B cell (primary cell): Measurements from ENCODE around the gene LENG1. TPM values are rescaled to one million over a fixed set of nuclear protein-coding genes. Genes with fewer than 3 reads are reported as not detected.

Experiments used
- ATAC-seq: fragments of 200-7000 bp; cut with Tn5 transposase; one replicate; pipeline ENCODE4 v1.10.0; 2021; ENCODE audit warnings: low read depth, mild to moderate bottlenecking, moderate number of reproducible peaks, moderate library complexity
- CTCF ChIA-PET: fragments of 350-600 bp; sonication (Branson Sonifier 250); formaldehyde crosslinking; loops from one replicate; lab custom pipeline; 2021; ENCODE audit warnings: antibody characterized with exemption, inconsistent platforms; lab: Charles Lee
- POLR2A ChIA-PET: fragments of 350-600 bp; sonication (Branson Sonifier 250); formaldehyde crosslinking; loops from one replicate; lab custom pipeline; 2021; ENCODE audit warnings: antibody characterized with exemption; lab: Charles Lee
- DNase-seq: peaks from one replicate; pipeline ENCODE4 v3.0.0; 2013
- H2AFZ ChIP-seq: 2 replicates; pipeline ENCODE4 v1.6.1; 2012; ENCODE audit warnings: mild to moderate bottlenecking, low read depth, low read length; ENCODE audit not compliant: insufficient read depth, poor library complexity, severe bottlenecking
- H3K27ac ChIP-seq, 2 donors: 1 replicate in 1 of 2; 2 replicates in 1 of 2; pipeline ENCODE4 v1.5.1; 2012 to 2013; ENCODE audit warnings: low read length in 2 of 2, mild to moderate bottlenecking in 2 of 2, moderate library complexity in 1 of 2
- H3K27me3 ChIP-seq, 4 experiments: fragments of 200-600 bp in 1 of 4; sonication (generic) in 1 of 4; replicated peaks in 1 of 4; 1 replicate in 2 of 4; 2 replicates in 2 of 4; pipeline versions ENCODE4 v1.6.1 to v1.7.0; 2013 to 2016; ENCODE audit warnings: low read length in 3 of 4, mild to moderate bottlenecking in 2 of 4, mixed read lengths in 1 of 4, moderate library complexity in 1 of 4; ENCODE audit not compliant: insufficient read depth in 4 of 4, control insufficient read depth in 3 of 4; ENCODE audit errors: control extremely low read depth in 1 of 4
- H3K36me3 ChIP-seq, 2 experiments: replicated peaks in 1 of 2; 1 replicate in 1 of 2; 2 replicates in 1 of 2; pipeline versions ENCODE4 v1.6.1 to v1.7.1; 2013; ENCODE audit warnings: low read length in 1 of 2; ENCODE audit not compliant: insufficient read depth in 2 of 2, control insufficient read depth in 1 of 2; ENCODE audit errors: control extremely low read depth in 1 of 2, extremely low read depth in 1 of 2
- H3K4me1 ChIP-seq, 2 donors: fragments of 200-600 bp in 1 of 2; sonication (generic) in 1 of 2; 1 replicate in 1 of 2; 2 replicates in 1 of 2; pipeline versions ENCODE4 v1.5.1 to v1.6.1; 2013 to 2017; ENCODE audit warnings: low read length in 2 of 2; ENCODE audit not compliant: control insufficient read depth in 2 of 2, insufficient read depth in 2 of 2
- H3K4me2 ChIP-seq: replicated peaks from 2 replicates; pipeline ENCODE3; 2012; ENCODE audit warnings: mild to moderate bottlenecking, low read depth, low read length; ENCODE audit not compliant: poor library complexity, severe bottlenecking
- H3K4me3 ChIP-seq, 5 experiments: fragments of 200-600 bp in 1 of 5; sonication (generic) in 1 of 5; 1 replicate in 3 of 5; 2 replicates in 2 of 5; pipeline versions ENCODE4 v1.5.1 to v1.7.0; 2011 to 2016; ENCODE audit warnings: low read length in 4 of 5, mild to moderate bottlenecking in 4 of 5, low read depth in 2 of 5, control low read depth in 1 of 5, moderate library complexity in 1 of 5; ENCODE audit not compliant: insufficient read depth in 1 of 5; ENCODE audit errors: control extremely low read depth in 1 of 5, extremely low read depth in 1 of 5
- H3K79me2 ChIP-seq: fragments of 200-600 bp; sonication (generic); one replicate; pipeline ENCODE4 v1.6.0; 2016; ENCODE audit warnings: low read length; ENCODE audit not compliant: control insufficient read depth, insufficient read depth
- H3K9ac ChIP-seq: fragments of 200-600 bp; sonication (generic); 2 replicates; pipeline ENCODE4 v1.6.1; 2017; ENCODE audit warnings: mild to moderate bottlenecking, low read length, moderate library complexity
- H3K9me3 ChIP-seq, 3 donors: one replicate each; pipeline versions ENCODE4 v1.6.1 to v1.7.1; 2013; ENCODE audit warnings: low read length in 2 of 3; ENCODE audit not compliant: control insufficient read depth in 2 of 3, insufficient read depth in 1 of 3; ENCODE audit errors: control extremely low read depth in 1 of 3
- H4K20me1 ChIP-seq: 2 replicates; pipeline ENCODE4 v1.6.0; 2012; ENCODE audit warnings: mild to moderate bottlenecking, low read length; ENCODE audit not compliant: insufficient read depth, control insufficient read depth, poor library complexity, severe bottlenecking
- H3K27ac Mint-ChIP-seq: one replicate; pipeline ENCODE4 v1.8.0; 2021; ENCODE audit warnings: mixed read lengths
- H3K27me3 Mint-ChIP-seq: one replicate; pipeline ENCODE4 v1.8.0; 2021; ENCODE audit warnings: mixed read lengths
- H3K4me1 Mint-ChIP-seq: one replicate; pipeline ENCODE4 v1.8.0; 2021; ENCODE audit warnings: mixed read lengths
- H3K4me3 Mint-ChIP-seq: one replicate; pipeline ENCODE4 v1.8.0; 2021; ENCODE audit warnings: mixed read lengths
- H3K9me3 Mint-ChIP-seq: one replicate; pipeline ENCODE4 v1.8.0; 2022; ENCODE audit warnings: mixed read lengths; ENCODE audit not compliant: insufficient read depth
- CTCF ChIP-seq: fragments of 200-600 bp; IDR thresholded peaks from one replicate; pipeline ENCODE4 v1.8.0; 2022; ENCODE audit warnings: antibody characterized with exemption, mild to moderate bottlenecking
- EZH2 ChIP-seq: IDR thresholded peaks from 2 replicates; pipeline ENCODE4 v1.6.1; 2012; ENCODE audit warnings: borderline replicate concordance, low read depth, mild to moderate bottlenecking, moderate library complexity, low read length; ENCODE audit not compliant: insufficient read depth, poor library complexity, severe bottlenecking
- WGBS: methylation state at CpG from one replicate; pipeline ENCODE4 v1.1.5; 2013; ENCODE audit warnings: missing lambda C conversion rate; ENCODE audit not compliant: insufficient coverage; 5-methylcytosine and 5-hydroxymethylcytosine counted together
- intact Hi-C: fragments of 100-400 bp; cut with micrococcal nuclease; formaldehyde crosslinking; loops from one replicate; pipeline ENCODE4 v1.10.0; 2022
- polyA plus RNA-seq: library from polyadenylated mRNA; depleted of rRNA; stranded (reverse); fragments of >200 nt; gene quantifications from 2 replicates; pipeline ENCODE4 v1.2.3, GENCODE V29; 2012
- total RNA-seq, 2 donors: library from RNA; stranded (reverse); fragments of 120-200 nt in 1 of 2; gene quantifications; 1 replicate in 1 of 2; 2 replicates in 1 of 2; pipeline versions ENCODE4 v1.2.3 to v1.2.4, GENCODE V29; 2013 to 2022

LENG1 gene
- total and polyA plus RNA-seq, 2 donors (not counting 1 experiment from before 2014, with no cell fraction given), result 9.2 to 16.5 TPM

GRCh38 chr19:54114340-54115108, 45.0 kb downstream of the LENG1 start:
- 2% methylated on average over 28 of the region's 28 CpGs for WGBS
- no peak for DNase-seq

More at GRCh38 chr19:54114340-54115108, 45.0 kb downstream of the LENG1 start:
- H3K27me3 ChIP-seq, result no peaks in the 10 kb centered on the region
- H3K27ac ChIP-seq, result peak overlapping the region in 1 of 2 donors; percentile 78
- no peak for ATAC-seq
- H2AFZ ChIP-seq, result peak overlapping the region; percentile 95
- Mint-ChIP-seq H3K27me3 (no peaks in the 10 kb centered on the region), H3K4me3 (peak overlapping the region; percentile 89), H3K27ac (peak overlapping the region; percentile 87), H3K9me3 (no peaks in the 10 kb centered on the region), H3K4me1 (peaks cover 31% of the 10 kb centered on the region)
- H3K36me3 ChIP-seq, result peaks cover 2 to 27% of the 10 kb centered on the region in 2 experiments
- H3K9ac ChIP-seq, result peak overlapping the region; percentile 77
- CTCF ChIA-PET, result interaction anchor here (2.4 kb wide), 1 partner anchor 12 kb away, joined by 8 read pairs; the partner anchor contains the start of gene NDUFA3
- peak overlapping the region; percentile 71 to 86 (median 81) for H3K4me3 ChIP-seq
- peak overlapping the region; percentile 79 for H3K4me2 ChIP-seq
- intact Hi-C loops, result loop anchor here (1.0 to 10.0 kb wide), 7 partner anchors 12 to 1000 kb away; partner anchors contain the start of genes CNOT3, LENG1, MYADM and NDUFA3
- H3K9me3 ChIP-seq, result no peaks in the 10 kb centered on the region
- H3K79me2 ChIP-seq, result peaks cover 51% of the 10 kb centered on the region
- TF ChIP-seq EZH2 (no peak), CTCF (no peak)
- peaks cover 27% of the 10 kb centered on the region for H4K20me1 ChIP-seq
- POLR2A ChIA-PET, result interaction anchor here (1.0 to 2.3 kb wide), 7 partner anchors 12 to 334 kb away, joined by 3 to 25 read pairs (median 6); partner anchors contain the start of genes CNOT3, LENG1, LENG8 and NDUFA3
- H3K4me1 ChIP-seq, result peaks cover 14 to 25% of the 10 kb centered on the region in 2 donors
